ENCODE results near the gene PIK3R2.
A peak's percentile ranks its signal among the peaks of the same experiment; 100 is the strongest.

PIK3R2 gene

GRCh38 chr19:18172331-18173053 lies 19.5 kb downstream of the PIK3R2 start (continued):
- no peak for TF ChIP-seq POU6F1 (CRISPR knock-in tag; IDR thresholded peaks at IDR 0.05; ENCODE audit: borderline replicate concordance, low read depth)
- no peak for TF ChIP-seq CSRNP3 (CRISPR knock-in tag; IDR thresholded peaks at IDR 0.05)

GRCh38 chr19:18173054-18173571 lies 20.1 kb downstream of the PIK3R2 start:
- no peak; the same call in 2 of the 3 replicates for ATAC-seq
- TF ChIP-seq ESRRG (CRISPR knock-in tag; IDR thresholded peaks at IDR 0.05), result no peak
- TF ChIP-seq POU6F1 (CRISPR knock-in tag; IDR thresholded peaks at IDR 0.05; ENCODE audit: borderline replicate concordance, low read depth), result no peak
- TF ChIP-seq TCF4 (CRISPR knock-in tag; IDR thresholded peaks at IDR 0.05; ENCODE audit: borderline replicate concordance), result no peak
- no peak for TF ChIP-seq ZNF70 (CRISPR knock-in tag; IDR thresholded peaks at IDR 0.05)
- no peak for TF ChIP-seq ZNF8 (CRISPR knock-in tag; IDR thresholded peaks at IDR 0.05)
- no peak for TF ChIP-seq TSHZ2 (CRISPR knock-in tag; IDR thresholded peaks at IDR 0.05)
- TF ChIP-seq ISL1 (CRISPR knock-in tag; IDR thresholded peaks at IDR 0.05), result no peak
- TF ChIP-seq BACH2 (CRISPR knock-in tag; IDR thresholded peaks at IDR 0.05; ENCODE audit: borderline replicate concordance), result no peak
- TF ChIP-seq ZFP30 (CRISPR knock-in tag; IDR thresholded peaks at IDR 0.05), result no peak
- TF ChIP-seq CREB5 (CRISPR knock-in tag; IDR thresholded peaks at IDR 0.05; ENCODE audit: low read depth), result no peak
- TF ChIP-seq PPARA (CRISPR knock-in tag; IDR thresholded peaks at IDR 0.05; ENCODE audit: borderline replicate concordance), result no peak
- no peak for TF ChIP-seq ZC3H10 (CRISPR knock-in tag; IDR thresholded peaks at IDR 0.05)

GRCh38 chr19:18173572-18174288 lies 20.8 kb downstream of the PIK3R2 start, which contains the start of gene IFI30:
IFI30 (plus strand) TSS chr19:18173813; CDS start chr19:18173842, 29 bp downstream.
- peak; percentile 87 for ATAC-seq
- TF ChIP-seq ARNTL (CRISPR knock-in tag; IDR thresholded peaks at IDR 0.05; ENCODE audit: borderline replicate concordance, low read depth) (no peak), TSHZ2 (CRISPR knock-in tag; IDR thresholded peaks at IDR 0.05) (no peak), CSRNP3 (CRISPR knock-in tag; IDR thresholded peaks at IDR 0.05) (no peak), CREB5 (CRISPR knock-in tag; IDR thresholded peaks at IDR 0.05; ENCODE audit: low read depth) (no peak), PATZ1 (CRISPR knock-in tag; IDR thresholded peaks at IDR 0.05; ENCODE audit: borderline replicate concordance) (no peak), SNAI2 (CRISPR knock-in tag; IDR thresholded peaks at IDR 0.05) (no peak)
